IPS DF 4.7 (cell line): ENCODE measurements around the gene SCN8A.

Experiments
- DNase-seq: peaks from one replicate; pipeline ENCODE4 v3.0.0-alpha.2; 2013; ENCODE audit warnings: low spot score; ENCODE audit errors: extremely low read depth

Gene SCN8A

DNA sequence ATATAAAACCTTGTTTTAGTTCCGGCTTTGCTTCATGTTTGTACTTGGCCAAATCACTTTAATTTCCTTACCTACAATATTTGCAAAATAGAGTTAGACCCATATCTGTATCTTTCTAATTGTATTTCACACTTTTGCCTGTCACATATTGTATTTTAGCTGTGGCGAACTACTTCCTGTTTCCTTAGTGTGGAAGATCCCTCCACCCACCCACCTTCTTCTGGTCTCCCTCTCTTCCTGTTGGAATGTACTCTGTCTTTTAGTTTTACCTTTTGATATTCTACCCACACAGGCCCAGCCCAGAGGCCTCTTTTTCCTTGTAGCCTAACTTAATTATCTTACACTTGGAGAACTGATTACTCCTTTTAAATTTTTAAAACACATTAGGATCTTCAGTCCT, 78.2 kb downstream of the SCN8A start:
- DNase-seq: no peak

DNA sequence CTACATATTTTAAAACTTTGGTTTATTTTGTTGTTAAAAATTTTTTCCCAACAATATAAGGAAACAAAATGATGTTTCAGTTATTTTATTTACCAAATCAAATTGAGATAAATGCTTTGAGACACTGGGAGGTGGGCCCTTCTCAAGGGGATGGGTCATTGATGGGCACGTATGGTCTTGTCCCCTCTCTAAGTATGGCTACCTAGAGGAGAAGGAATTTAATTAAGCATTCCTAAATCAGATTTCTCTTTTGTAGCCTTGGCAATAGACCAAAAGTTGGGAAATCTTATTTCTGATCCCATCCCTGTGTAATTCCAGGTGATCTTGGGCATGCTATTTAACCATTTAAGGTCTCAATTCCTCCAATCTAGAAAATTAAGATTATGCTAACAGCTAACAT, 79.0 kb downstream of the SCN8A start:
- DNase-seq: no peak

DNA sequence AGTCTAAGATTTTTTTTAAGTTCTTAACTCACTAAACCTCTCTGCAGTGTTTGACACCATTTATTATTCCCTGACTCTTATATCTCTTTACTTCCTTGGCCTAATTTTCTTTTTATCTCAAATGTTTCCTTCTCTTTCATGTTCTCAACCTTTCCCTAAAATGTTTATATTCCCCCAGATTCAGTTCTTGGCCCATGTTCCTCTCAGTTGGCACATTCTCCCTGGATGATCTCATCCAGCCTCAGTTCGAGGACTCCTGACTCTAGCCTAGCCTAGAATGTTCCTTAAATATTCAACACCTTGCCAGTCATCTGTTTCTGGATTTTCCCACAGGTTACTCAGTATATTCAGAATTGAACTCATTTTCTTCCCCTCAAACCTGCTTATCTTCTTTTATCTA, 81.3 kb downstream of the SCN8A start:
- DNase-seq: no peak

DNA sequence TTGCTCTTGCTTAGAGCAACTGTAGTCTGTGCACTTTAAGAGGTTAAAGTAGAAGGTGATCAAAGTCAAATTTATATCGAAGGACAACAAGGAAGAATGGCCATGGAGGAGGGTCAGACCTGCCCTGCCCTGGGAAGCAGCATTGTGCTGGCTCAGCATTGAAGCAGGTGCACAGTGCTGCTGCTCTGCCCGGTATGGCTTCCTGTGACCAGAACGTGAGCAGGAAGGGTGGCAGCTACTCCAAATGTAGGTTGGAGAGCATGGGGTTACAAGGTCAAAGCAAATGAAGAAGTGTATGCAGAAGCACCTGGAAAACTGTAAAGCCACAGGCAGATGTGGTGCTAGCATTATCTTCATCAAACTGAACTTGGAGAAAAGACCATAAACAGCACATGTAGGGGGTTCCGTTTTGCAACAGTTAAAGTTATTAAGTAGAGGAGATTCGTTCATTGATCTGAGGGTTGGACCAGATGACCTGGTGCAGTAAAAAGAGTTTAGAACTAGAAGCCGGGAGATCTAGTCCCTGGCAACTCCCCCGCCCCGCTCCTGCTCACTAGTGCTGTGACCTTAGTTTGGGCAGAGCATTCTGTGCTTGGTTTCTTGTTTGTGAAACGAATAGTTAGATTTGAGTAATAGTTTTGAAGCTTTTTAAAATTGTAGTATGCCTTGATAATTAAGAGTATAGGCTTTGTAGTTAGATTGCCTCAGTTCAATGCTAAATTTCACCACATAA, 84.2 kb downstream of the SCN8A start:
- DNase-seq: no peak

DNA sequence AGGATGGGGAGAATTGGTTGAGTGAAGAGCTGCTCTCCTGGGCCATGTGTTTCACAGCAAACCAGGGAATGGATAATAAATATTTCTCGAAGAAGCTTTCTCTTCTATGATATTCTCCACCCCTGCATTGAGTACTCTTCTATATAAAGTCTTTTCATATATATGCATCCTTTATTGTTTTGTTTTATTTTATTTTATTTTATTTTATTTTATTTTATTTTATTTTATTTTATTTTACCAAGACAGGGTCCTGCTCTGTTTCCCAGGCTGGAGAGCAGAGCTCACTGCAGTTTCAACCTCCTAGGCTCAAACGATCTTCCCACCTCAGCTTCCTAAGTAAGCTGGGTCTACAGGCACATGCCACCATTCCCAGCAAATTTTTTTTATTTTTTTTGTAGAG, 85.8 kb downstream of the SCN8A start:
- DNase-seq: no peak

DNA sequence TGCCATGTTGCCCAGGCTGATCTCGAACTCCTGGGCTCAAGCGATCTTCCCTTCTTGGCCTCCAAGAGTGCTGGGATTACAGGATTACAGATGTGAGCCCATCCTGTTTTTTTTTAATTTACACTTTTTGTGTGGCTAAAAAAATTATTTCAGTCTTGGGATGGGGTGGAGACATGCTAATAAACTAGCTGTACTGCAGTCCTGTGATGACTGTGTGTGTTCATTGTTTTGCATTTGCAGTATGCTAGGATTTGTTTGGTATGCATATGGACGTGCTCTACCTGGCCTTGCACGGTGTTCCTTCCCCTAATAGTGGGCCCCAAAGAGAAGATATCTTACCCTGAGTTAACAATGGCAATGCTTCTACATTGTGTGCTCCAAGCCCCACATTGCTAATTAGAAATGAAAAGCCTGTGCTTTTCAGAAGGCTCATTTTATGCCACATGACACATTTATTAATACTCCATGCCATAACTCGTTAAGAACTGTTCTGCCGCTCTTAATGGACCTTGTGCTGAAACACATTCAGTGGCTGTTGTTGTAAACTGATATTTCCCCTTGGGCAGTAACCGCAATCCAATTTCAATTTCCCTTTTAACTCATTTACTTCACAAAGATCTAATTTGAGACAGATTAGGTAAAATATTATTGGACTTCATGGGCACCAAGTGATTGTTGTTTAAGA, 86.4 kb downstream of the SCN8A start:
- DNase-seq: no peak

DNA sequence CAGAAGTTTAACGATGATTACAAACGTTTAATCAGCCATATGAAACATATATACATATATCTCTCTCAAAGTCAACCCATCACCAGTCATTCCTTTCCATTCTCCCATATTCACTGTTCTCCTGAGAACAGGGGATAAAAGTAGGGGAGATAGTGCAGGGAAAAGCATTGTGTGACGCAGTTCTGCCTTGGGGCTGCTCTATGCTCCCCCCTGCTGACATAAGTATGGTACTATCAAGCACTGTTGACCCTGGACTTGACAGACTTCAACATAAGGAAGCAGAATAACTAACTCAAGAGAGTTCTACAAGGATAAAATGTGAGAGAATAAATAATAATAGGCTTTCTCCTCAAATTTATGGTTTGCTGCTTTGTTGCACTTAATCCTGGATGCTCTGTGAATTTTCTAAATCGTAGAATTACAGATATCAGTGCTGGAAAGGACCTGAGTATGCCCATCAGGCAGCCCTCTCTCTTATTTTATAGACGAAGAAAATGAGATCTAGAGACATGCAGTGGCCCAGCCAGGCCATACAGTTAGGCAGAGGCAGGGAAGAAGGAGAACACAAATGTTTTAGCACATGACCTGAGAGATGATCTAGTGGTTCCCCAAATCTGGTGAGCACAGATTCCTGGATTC, 87.2 kb downstream of the SCN8A start:
- DNase-seq: peak; percentile 44

DNA sequence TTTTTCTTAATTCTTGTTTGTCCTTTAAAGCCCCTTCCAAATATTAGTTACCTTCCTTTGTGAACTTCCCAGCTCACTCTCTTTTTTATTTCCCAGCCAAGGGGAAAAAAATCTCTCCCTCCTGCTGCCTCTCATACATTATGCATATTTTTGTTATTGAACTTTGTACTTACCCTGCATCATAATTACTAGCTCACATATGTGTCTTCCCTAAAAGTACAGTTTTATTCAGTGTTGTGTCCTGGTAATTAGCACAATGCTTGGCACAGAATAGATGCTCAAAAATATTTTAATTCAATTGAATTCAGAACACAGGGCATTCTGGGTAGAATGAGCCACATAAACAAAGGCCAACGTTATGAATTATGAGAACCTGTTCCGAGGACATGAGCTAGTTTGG, 91.9 kb downstream of the SCN8A start:
- DNase-seq: no peak

DNA sequence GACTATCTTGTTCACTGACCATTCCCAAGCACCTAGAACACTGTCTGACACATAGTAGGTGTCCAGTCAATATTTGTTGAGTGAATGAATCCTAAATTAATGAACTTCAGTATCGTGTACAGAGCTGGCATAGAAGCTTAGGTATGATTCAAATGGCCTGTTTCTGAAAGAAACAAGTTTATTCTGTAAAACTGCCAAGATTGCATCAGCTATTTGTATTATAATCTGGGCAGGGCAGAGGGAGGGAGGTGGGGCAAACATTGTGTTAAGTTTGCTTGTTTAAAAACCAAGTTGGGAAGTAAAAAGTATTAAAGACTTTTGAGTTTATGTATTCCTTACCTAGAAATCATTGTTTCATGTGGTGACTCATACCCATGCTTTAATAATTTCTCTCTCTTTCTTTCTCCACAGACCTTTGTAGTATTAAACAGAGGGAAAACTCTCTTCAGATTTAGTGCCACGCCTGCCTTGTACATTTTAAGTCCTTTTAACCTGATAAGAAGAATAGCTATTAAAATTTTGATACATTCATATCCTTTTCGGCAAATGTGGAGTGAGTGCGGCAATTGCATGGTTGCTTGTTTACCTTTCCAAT, 92.8 kb downstream of the SCN8A start:
- no peak for DNase-seq

DNA sequence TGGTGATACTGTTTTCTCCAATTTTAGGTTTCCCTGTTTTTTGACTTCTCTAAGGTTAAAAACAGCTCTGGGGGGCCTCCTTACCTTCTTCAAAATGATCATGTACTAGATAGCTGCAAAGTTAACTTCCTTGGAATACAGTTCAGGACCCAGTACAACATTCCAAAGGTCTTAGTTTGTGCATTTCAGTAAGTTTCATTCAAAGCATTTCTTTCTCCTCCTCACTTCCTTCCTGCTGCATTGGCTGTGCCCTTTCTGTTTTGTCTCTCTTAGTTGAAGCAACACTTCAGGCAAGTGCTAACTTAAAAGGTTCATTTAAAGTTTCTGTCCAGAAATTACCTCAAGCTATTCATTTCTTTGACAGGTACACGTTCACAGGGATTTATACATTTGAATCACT, 95.7 kb downstream of the SCN8A start:
- DNase-seq: no peak

DNA sequence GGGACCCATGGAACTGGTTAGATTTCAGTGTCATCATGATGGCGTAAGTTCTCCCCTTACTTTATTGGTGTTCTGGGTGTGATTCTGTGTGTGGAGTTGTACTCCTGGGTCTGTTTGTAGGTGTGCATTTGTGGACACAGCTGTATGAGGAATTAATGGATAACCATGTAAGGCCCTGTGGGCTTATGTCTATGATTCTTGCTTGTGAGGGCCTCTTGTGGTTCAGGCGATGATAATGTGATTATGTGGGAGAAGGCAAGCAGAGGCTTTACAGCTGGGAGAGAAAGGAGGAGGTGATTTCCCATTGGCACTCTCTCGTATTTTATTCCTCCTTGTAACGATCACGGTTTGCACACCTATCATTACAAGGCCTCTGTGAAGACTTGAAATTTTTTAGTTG, 96.1 kb downstream of the SCN8A start:
- DNase-seq: no peak

DNA sequence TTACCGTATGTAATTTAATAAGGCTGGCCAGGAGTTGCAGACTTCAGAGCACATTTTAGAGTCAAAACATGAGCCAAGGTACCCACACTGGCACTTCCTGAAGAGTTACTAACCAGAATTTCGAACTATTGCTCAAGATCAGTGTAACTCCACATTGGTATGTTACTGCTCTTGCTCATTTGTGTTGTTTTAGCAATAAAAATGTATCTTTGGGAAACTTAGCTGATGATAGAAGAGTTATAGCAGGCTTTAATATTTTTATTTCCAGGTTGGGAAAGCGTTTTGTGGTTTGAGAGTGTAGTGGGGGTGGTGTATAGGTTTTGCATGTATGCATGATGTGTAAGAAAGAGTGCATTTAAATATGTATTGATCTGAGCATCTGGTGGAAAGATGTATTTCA, 96.6 kb downstream of the SCN8A start:
- DNase-seq: no peak

DNA sequence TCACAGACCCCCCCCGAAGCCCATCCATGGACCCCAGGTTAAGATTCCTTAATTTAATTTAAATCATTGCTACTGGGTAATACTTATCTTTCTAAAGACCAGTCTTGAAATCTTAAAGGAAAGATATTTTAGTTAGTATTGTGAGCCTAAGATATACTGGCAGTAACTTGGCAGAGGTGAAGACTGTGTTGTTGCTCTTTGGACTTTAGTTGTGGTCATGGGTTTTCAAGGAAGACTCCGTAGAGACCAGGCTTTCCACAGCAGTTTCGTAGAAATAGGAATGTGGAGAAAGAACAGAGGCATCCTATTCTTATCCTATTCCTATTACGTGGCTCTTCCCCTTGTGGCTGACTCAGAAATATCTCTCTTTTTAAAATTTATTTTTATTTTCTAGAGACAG, 99.0 kb downstream of the SCN8A start:
- DNase-seq: no peak

DNA sequence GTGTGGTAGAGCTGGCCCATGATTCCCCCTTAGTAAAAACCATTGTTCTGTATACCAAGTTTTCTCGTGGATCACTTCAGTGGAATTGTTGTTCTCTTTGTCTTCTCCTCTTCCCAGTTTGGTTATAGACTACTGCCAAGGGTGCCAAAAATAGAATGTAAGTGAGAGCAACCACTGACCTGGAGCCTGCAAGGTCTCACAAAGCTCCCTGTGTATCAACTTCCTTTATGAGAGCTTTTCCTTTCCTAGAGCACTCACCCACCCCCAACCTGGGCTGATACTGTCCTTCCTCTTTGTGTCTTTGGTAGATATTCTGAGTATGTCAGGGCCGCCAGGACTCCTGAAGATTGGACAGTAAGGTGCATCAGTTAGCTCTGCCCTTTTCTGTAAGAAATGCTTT, 101.0 kb downstream of the SCN8A start:
- no peak for DNase-seq

DNA sequence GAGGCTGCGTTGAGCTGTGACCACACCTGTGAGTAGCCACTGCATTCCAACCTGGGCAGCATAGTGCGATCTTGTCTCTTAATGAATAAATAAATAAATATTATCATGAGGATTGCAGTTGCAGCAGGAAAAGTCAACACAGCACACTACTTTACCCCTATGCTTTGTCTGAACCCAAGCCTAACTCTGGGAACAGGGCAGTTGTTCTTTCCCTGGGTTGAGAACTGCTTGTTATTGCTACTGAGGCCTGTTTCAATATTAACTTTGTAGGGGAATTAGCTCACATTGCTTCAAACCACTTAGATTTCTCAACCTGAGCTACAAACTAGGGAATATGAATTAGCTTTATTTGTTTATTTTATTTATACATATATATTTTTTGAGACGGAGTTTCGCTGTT, 102.5 kb downstream of the SCN8A start:
- DNase-seq: no peak

DNA sequence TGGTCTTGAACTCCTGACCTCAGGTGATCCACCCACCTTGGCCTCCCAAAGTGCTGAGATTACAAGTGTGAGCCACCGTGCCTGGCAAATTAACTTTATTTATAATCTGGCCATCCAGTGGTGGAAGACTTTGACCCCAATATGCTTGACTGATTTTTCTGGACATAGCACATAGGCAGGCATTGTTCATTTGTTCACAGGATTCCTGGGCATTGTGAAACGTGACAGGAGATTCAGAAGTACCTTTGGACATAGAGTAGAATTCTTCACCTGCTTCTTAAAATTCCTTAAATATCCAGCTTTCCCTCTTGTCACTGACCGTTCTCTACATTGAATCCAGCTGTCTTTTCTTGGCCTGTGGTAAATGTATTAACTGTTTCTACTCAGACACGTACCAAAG, 103.1 kb downstream of the SCN8A start:
- DNase-seq: no peak

DNA sequence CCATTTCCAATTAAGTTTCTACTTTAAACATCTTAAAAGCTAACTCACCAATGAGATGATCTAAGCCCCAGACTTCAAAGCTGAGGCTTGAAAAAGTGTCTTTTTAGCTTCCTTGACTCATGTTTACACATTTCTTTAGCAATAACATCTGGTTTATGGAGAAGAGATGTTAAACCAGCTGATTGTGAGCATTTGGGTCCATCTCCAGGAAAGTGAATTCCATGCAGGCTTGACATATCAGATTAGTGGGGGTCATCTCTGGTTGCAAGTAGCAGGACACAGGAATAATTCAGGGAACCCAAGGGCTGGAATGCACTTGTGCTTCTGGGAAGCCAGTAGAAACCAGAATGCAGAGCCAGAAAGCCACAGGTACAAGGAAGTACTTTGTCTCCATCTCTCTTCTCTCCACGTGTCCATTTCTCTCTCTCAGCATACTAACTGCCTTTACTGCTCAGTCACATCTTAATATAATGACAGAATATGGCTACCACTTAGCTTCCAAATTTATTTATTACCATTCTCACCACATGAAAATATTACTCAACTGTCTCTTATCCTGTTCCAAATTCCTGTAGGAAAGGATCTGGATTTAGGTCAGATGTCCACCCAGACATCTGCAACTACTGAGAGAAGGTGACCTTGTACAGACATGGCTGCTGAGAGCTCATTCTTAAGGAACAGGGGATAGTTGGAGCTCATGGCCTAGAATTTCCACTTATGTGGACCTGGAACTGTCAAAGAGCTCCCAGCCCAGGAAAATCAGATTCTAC, 104.4 kb downstream of the SCN8A start:
- DNase-seq: no peak

DNA sequence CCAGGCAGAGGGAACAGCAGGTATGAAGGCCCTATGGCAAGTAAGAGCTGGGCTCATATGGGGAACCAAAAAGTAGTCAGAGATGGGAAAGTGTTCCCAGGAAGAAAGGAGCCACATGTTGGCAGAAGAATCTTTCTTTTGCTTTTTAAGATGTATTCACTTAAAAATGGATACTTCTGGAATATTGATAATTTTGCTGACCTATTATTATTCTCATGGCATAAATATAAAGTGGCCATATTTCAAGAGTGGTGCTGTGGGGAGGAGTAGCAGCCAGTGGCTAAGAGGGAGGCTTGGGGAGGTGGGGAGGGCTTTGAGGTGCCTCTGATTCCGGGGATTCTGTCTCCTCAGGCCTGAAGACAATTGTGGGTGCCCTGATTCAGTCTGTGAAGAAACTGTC, 108.2 kb downstream of the SCN8A start:
- DNase-seq: no peak

DNA sequence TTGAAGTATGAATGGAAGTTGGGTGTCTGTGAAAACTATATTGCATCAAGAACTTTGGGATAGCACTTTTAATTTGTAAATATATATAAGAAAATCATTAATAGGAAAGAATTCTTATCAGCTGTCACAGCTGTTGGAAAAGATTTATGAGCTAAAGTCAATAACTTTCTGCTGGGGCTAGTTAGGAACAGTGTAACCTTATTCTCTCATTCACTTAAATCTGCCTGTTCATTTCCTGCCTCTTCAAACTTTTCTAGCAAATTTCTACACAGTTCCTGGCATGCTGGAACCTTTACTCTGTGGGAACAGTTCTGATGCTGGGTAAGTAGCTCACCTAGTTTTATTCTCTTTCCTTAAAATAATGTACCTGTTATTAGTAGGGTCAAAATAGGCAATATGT, 109.9 kb downstream of the SCN8A start:
- no peak for DNase-seq

DNA sequence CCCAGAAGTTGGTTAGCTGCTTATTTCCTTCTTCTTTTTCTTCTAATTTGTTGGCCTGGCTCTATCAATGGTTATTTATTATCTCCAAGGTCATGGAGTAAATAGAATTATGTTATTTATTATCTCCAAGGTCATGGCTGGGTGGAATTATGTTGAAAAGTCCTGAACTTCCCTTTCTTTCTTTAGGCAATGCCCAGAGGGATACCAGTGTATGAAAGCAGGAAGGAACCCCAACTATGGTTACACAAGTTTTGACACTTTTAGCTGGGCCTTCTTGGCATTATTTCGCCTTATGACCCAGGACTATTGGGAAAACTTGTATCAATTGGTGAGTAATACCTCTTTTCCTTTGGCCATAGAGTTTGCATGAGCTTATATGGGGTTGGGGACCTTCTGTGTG, 111.6 kb downstream of the SCN8A start:
- no peak for DNase-seq

DNA sequence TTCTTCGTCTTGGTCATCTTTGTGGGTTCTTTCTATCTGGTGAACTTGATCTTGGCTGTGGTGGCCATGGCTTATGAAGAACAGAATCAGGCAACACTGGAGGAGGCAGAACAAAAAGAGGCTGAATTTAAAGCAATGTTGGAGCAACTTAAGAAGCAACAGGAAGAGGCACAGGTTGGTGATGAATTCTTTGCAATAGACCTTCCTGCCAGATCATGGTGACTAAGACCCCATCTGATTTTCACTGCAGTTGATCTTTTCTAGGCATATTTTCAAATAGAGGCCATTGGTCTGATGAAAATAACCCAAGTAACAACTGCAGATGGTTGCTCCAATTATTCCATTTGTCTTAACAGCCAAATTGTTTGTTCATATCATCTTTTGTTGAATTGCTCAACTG, 114.4 kb downstream of the SCN8A start:
- no peak for DNase-seq

DNA sequence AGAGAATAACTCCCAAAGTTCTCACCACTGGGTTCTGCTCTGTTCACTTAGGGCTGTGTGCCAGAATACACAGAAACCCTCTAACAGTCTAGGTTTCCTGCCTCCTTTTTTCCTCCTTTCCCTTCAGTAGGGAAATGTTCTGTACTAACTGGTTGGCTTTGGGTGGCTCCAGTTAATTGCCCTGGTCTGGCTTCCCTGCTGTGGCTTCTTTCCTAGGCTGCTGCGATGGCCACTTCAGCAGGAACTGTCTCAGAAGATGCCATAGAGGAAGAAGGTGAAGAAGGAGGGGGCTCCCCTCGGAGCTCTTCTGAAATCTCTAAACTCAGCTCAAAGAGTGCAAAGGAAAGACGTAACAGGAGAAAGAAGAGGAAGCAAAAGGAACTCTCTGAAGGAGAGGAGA, 115.2 kb downstream of the SCN8A start:
- DNase-seq: no peak
